ENCODE data around the gene KCNJ8. TPM values are rescaled to one million over a fixed set of nuclear protein-coding genes. Genes with fewer than 3 reads are reported as not detected.
A peak's percentile ranks its signal among the peaks of the same experiment; 100 is the strongest.
"Not testable (repeated sequence)": the region's sequence is repeated elsewhere in the genome, so short reads cannot be mapped to it uniquely, and the experiment has no call there.

KCNJ8 gene
- 0.27 TPM for total RNA-seq

DNA sequence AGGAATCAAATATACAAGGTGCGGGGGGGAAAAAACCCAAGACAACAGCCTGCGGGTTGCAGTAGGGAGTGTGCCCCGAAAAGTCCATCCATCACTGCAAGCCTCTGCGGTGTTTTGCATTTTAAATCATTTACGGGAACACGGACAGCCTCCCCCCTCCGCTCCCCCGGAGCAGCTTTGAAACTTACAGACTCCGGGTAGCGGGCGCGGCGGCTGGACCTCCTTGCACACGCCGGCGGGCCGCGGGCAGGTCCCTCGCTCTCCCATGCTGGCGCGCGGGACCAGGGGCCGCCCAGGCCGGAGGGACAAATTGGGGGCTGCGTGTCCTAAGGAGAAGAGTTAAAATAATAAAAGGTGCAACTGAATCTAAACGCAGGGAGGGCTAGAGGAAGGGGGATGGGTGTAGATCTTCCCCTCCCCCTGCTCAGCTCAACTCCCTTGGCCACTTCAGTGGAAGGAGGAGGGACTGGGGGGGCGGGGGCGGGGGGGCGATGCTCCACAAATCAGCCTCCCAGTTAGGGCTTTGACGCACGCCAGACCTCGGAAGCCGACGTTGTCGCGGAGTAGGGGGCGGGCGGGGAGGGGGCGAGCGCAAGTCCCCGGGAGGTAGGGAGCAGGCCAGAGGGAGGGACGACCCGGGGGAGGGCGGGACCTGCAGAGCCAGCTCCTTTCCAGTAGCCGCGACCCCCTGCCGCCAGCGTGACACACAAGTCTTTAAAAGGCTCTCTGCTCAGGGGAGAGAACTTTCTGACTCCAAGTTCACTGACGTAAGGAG lies at the start of gene KCNJ8:
Gene KCNJ8 (minus strand): TSS at position 349 of the 775 bp plus-strand sequence. CDS start 1,090 bp downstream, outside the sequence.
- DNase-seq (ENCODE audit: low read depth in 2 of 3, low spot score in 2 of 3): peak in 2 of 3 donors; percentile 65 to 71

DNA sequence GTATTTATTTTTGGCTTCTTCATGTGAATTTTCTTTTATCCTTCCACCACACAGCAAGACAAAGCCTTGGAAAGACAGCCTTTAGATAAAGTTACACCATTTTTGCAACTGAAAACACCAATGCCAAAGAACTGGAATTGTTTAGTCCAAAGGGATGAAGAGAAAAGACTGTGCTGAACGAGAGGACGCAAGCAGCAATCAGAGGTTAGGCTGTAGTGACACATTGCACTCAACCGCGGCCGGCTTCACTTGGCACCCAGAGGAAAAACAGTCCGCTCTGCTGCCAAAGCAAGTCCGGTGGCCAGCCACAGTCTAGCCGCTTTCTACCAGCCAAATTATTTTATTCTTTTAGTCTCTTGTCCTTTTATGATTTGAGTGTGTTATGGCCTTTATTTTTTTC lies 49.1 kb upstream of the KCNJ8 start:
- DNase-seq (ENCODE audit: low read depth in 2 of 3, low spot score in 2 of 3): no peak

DNA sequence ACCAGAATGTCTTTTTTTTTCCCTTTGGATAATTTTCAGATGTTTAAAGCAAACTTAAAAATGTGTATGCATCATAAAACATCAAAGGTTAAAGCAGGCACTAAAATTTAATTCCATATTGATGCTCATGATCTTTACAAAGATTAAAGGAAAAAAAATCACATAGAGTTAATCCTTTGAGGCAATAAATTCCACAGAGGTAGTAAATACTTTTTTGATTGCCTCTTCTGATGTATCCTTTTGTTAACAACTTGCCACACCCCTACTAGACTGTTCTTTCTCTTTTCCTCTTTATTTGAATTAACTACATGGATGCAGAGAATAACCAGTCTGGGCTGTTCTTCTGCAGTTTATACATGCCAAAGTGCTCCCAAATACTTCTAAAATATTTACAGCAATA lies 45.2 kb upstream of the KCNJ8 start:
- no peak for DNase-seq (ENCODE audit: low read depth in 2 of 3, low spot score in 2 of 3)

DNA sequence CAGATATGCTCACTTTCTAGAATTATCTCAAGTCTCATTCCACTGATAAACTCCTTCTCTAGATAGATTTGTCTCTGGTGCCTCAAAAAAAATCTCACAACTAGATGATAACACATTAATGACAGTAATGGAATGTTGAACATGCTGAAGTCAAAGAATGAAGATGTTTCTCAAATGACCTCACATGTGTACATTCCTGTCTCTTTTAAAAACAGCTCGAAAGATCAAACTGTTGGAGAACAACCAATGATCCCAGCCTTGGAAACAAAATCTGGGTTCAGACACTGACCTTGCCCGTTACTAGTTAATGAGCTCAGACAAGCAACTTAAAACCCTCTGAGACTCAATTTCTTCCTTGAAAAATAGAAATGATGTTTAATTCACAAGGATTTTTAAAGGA lies 44.7 kb upstream of the KCNJ8 start:
- DNase-seq (ENCODE audit: low read depth in 2 of 3, low spot score in 2 of 3): no peak

DNA sequence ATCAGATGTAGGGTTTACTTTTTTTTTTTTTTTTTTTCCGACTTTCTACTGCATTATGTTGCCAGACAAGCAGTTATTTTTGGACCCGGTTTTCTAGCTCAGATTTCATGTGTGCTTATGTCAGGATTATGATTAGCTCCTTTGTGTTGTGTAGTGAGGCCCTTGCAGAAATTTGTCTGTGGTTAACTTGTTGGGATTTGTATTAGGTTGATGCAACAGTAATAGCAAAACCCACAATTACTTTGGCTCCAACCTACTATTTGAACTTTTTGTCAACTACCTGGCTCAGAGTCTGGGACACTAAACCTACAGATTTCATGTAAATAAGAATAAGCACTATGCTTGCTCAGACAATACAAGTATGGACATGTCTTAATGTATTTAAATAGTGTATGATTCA lies 44.1 kb upstream of the KCNJ8 start:
- no peak for DNase-seq (ENCODE audit: low read depth in 2 of 3, low spot score in 2 of 3)

DNA sequence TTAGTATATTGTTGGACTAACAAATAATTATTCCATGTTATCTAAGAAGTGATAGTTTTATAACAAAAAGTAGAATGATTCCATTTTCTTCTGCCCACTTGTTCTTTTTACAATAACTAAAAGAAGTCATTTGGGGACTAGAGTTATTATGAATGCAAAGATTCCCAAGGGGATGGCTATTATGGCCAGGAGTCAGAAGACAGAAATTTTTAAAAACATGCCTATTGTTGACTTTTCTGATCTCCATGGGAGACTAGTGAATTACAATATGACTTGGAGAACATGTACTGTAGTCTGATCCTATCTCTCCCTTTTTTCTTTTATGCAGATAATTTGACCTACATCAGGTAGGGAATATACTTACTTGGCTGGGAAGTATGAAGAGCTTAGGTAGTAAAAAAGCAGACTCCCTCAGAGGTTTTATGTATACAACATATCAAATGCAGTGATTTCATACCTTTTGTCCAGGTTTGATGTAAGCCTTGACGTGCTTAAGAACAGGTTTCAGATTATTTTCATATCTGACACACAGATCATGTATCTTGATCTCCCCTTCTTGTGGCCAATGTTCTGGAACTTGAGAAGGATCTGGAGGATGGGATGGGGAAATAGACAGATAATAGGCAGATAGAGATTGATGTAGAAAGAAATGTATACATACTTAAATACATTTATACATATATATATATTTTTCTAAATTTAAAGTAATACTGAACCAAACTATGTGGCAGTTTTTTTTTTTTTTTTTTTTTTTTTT lies 41.0 kb upstream of the KCNJ8 start:
- no peak for DNase-seq (ENCODE audit: low read depth in 2 of 3, low spot score in 2 of 3)

DNA sequence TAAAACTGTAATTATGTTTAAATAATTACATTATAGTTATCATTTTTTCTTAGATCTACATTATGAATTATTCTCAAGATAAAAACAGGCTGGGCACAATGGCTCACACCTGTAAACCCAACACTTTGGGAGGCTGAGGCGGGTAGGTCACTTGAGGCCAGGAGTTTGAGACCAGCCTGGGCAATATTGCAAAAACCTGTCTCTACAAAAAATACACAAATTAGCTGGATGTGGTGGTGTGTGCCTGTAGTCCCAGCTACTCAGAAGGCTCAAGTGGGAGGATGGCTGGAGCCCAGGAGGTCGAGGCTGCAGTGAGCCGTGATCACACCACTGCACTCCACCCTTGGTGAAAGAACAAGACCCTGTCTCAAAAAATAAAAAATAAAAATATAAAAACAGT lies 40.3 kb upstream of the KCNJ8 start:
- no peak for DNase-seq (ENCODE audit: low read depth in 2 of 3, low spot score in 2 of 3)

DNA sequence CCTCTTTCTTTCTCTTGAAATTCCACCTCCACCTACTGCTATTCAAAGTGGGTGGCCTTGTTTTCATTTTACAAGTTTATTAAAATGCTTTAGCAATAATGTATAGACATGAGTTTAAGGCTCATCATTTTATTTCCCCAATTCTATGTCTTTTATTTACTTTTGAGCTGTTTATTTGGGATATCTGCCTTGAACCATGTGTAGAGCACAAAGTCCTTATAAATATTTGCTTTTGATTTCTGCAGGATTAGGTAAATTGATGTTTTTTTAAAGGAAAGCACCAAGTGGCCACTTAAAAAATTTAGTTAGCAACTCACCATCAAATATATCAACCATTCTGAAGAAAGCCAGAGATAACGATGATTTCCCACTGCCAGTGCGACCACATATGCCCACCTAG lies 39.8 kb upstream of the KCNJ8 start:
- no peak for DNase-seq (ENCODE audit: low read depth in 2 of 3, low spot score in 2 of 3)

DNA sequence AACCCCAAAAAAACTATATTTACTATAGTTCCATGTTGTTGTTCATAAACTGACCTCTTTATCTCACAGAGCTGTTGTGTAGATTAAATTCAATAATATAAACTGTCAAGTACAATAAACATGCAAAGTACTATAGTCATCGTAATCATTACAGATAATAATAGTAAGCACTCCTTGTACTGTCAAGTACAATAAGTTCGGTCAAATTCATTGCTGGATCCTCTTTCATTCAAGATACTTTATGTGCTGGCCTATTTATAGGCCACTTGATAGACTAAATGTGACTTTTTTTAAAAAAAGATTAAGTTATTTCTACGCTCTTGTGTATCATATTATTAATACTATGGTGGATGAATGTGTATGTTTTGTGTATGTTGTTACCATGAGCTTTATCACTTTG lies 39.2 kb upstream of the KCNJ8 start:
- no peak for DNase-seq (ENCODE audit: low read depth in 2 of 3, low spot score in 2 of 3)

DNA sequence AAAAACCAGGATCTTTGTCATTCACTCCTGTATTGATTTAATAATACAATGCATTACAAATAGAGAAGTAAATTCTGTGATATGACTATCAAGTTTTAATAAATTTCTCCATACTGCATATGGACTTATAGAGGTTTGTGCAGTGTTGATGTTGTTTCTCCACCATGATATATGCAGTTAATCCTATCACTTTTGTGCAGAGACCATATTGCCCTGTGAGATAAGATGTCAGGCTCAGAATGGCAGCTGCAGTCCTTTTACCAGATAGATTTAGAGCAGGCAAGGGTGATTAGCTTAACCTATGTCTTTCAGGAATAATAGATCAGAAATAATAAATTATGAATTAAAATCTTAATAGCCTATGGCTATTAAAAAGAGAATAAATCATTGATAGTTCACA lies 38.6 kb upstream of the KCNJ8 start:
- DNase-seq (ENCODE audit: low read depth in 2 of 3, low spot score in 2 of 3): no peak

DNA sequence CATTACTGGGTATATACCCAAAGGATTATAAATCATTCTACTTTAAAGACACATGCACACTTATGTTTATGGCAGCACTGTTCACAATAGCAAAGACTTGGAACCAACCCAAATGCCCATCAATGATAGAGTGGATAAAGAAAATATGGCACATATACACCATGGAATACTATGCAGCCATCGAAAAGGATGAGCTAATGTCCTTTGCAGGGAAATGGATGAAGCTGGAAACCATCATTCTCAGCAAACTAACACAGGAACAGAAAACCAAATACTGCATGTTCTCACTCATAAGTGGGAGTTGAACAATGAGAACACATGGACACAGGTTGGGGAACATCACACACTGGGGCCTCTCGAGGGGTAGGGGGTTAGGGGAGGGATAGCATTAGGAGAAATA lies 37.8 kb upstream of the KCNJ8 start:
- not testable (repeated sequence) for DNase-seq (ENCODE audit: low read depth in 2 of 3, low spot score in 2 of 3)

DNA sequence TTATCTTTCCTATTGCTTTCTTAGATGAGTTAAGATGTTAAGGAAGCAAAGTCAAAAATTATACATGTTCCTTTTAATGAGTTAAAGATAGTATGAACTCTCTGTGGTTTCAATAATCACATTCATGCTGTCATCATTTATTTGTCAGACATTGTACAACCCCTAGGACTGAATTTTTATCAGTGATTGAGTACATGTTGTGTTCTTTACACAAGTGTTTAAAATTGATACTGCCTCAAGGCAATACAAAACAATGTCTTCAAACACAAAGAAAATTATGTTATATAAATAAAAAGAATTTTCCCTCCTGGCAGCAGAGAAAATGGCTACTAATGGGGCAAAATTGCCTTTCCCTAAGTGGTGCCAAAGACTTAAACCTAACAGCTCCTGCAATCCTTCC lies 34.6 kb upstream of the KCNJ8 start:
- DNase-seq (ENCODE audit: low read depth in 2 of 3, low spot score in 2 of 3): no peak

DNA sequence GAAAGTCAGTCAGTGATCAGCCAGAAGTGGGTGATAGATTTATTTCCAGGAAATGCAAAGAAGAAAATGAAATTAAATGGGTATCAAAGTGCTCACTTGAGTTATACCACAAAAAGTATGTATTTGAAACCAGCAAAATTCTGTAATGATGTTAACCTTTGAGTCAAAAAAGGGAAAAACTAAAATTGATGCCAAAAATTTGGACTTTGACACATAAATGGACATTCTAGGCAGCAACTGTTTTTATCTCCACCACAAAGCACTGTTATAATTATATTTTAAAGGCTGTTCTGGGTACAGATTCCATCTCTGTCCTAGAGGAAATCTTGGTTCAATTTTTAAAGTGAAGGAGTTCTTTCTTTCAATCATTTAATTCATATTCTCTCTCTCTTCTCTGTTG lies 31.7 kb upstream of the KCNJ8 start:
- no peak for DNase-seq (ENCODE audit: low read depth in 2 of 3, low spot score in 2 of 3)

DNA sequence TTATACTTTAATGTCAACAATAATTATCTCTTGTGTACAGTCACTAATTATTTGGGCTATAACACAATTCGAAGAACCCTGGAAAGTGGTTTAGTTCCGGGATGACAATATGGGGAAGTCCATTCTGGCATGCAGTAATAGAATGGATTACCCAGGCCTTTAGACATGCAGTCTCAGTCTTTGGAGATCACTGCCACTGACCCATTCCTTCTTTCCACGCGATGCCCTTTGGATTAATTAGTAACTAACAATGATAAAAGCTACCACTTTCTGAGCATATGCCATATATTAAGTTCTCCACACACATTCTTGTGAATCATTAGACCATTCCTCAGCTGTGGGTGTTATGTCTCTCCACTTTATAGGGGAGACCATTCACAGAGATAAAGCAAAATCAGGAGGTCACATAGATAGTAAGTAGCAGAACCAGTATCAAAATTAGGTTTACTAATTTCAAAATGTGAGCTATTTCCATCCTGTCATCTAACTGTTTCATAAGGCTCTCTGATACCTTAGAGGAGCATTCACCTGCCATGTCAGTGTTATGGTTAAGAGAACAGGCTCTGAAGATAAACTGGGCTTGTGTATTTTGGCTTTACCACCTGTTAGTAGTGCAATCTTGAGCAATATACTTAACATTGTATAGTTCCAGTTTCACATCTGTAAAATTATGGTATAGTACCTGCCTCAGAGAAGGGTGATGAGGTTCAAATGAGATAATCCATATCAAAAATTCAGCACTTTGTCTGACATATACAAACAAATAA lies 27.2 kb upstream of the KCNJ8 start:
- DNase-seq (ENCODE audit: low read depth in 2 of 3, low spot score in 2 of 3): no peak

DNA sequence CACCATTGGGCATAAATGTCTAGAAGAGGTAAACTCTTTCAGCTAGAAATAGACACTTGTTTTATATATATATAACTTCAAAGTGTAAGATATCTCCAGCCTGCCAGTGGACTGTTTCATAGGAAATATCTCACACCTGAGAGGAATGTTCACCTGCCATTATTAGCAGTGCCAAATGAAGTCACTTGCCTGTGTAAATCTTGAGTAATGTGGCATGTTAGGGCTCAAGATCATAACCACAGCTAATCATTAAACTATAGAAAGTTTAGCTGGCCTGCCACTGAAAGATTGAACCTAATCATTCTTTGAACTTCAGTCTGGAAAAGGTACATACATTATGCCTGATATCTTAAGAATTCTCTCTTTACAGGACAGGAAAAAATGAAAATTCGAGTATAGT lies 25.5 kb upstream of the KCNJ8 start:
- no peak for DNase-seq (ENCODE audit: low read depth in 2 of 3, low spot score in 2 of 3)

DNA sequence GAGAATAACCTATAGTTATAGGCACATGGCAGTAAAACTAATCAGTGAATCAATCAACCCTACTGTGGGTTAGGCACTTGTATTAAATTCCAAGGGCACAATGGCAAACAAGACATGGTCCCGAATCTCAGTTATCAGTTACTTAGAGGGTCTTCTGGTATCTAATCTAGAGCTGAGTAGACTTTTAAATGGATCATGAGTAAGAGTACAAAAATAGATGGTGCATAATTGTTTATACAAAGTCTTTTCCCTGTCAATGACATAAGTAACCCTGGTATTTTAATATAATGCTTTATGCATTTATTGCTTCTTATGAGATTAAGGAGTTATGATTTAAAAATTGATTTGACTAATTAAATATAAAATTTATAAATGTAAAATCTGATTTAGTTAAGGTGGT lies 23.0 kb upstream of the KCNJ8 start:
- DNase-seq (ENCODE audit: low read depth in 2 of 3, low spot score in 2 of 3): no peak

DNA sequence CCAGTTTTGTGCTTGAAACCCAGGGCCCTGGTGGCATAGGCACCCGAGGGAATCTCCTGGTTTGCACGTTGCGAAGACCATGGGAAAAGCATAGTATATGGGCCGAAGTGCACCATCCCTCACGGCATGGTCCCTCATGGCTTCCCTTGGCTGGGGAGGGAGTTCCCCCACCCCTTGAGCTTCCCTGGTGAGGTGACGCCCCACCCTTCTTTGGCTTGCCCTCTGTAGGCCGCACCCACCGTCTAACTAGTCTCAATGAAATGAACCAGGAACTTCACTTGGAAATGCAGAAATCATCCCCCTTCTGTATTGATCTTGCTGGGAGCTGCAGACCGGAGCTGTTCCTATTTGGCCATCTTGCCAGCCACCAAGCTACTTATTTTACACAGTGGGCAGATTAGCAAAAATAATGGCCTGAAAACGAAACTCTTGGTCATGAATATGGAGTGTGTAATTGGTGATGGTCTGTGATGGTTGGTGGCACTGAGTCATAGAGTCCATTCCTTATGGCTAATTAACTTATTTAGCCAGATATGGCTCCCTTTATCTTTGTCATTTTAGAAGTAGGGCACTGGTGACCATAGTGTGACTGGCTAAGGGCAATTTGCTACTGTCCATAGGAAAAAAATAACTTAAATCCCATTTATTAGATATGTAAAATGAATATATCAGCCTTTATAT lies 21.3 kb upstream of the KCNJ8 start:
- no peak for DNase-seq (ENCODE audit: low read depth in 2 of 3, low spot score in 2 of 3)

DNA sequence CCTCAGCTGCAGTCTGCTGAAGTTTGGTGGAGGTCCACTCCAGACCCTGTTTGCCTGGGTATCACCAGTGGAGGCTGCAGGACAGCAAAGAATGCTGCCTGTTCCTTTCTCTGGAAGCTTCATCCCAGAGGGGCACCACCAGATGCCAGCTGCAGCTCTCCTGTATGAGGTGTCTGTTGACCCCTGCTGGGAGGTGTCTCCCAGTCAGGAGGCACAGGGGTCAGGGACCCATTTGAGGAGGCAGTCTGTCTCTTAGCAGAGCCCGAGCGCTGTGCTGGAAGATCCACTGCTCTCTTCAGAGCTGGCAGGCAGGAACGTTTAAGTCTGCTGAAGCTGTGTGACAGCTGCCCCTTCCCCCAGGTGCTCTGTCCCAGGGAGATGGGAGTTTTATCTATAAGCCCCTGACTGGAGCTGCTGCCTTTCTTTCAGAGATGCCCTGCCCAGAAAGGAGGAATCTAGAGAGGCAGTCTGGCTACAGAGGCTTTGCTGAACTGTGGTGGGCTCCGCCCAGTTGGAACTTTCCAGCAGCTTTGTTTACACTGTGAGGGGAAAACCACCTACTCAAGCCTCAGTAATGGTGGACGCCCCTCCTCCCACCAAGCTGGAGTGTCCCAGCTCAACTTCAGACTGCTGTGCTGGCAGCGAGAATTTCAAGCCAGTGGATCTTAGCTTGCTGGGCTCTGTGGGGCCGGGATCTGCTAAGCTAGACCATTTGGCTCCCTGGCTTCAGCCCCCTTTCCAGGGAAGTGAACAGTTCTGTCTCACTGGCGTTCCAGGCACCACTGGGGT lies 20.5 kb upstream of the KCNJ8 start:
- not testable (repeated sequence) for DNase-seq (ENCODE audit: low read depth in 2 of 3, low spot score in 2 of 3)

DNA sequence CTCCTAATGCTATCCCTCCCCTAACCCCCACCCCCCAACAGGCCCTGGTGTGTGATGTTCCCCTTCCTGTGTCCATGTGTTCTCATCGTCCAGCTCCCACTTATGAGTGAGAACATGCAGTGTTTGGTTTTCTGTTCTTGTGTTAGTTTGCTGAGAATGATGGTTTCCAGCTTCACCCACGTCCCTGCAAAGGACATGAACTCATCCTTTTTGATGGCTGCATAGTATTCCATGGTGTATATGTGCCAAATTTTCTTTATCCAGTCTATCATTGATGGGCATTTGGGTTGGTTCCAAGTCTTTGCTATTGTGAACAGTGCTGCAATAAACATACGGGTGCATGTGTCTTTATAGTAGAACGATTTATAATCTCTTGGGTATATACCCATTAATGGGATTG lies 15.2 kb upstream of the KCNJ8 start:
- DNase-seq (ENCODE audit: low read depth in 2 of 3, low spot score in 2 of 3): not testable (repeated sequence)

All from hematopoietic multipotent progenitor cell (in vitro differentiated cells).